Esophagus squamous epithelium (tissue), 5 donors: ENCODE results near the gene PGRMC2. TPM values are rescaled to one million over a fixed set of nuclear protein-coding genes. Genes with fewer than 3 reads are reported as not detected.

Experiments used
- DNase-seq: peaks from one replicate; lab custom pipeline; 2025; lab: John Stamatoyannopoulos, UW
- H3K27ac ChIP-seq, 4 donors: fragments of 200-600 bp; sonication (generic); one replicate each; pipeline ENCODE4 v1.5.1; 2016 to 2019; ENCODE audit warnings: mild to moderate bottlenecking in 1 of 4
- H3K27me3 ChIP-seq, 4 donors: fragments of 200-600 bp; sonication (generic); 1 replicate in 3 of 4; 2 replicates in 1 of 4; pipeline versions ENCODE4 v1.5.1 to v1.6.0; 2017 to 2021; ENCODE audit warnings: antibody characterized with exemption in 1 of 4
- H3K36me3 ChIP-seq, 3 donors: fragments of 200-600 bp; sonication (generic); one replicate each; pipeline ENCODE4 v1.5.1; 2016 to 2019
- H3K4me1 ChIP-seq, 3 donors: fragments of 200-600 bp; sonication (generic); one replicate each; pipeline ENCODE4 v1.5.1; 2017 to 2019
- H3K4me3 ChIP-seq, 4 donors: fragments of 200-600 bp; sonication (generic); 1 replicate in 3 of 4; 2 replicates in 1 of 4; pipeline ENCODE4 v1.5.1; 2016 to 2019; ENCODE audit warnings: mild to moderate bottlenecking in 2 of 4, moderate library complexity in 1 of 4
- H3K9me3 ChIP-seq, 3 donors: fragments of 200-600 bp; sonication (generic); one replicate each; pipeline ENCODE4 v1.5.1; 2016 to 2019
- CTCF ChIP-seq, 6 experiments: fragments of 450-650 bp in 4 of 6; fragments of 200-600 bp in 2 of 6; sonication (generic) in 2 of 6; IDR thresholded peaks; one replicate each; pipeline ENCODE4 v1.5.1; 2016 to 2019; ENCODE audit warnings: antibody characterized with exemption in 6 of 6, mild to moderate bottlenecking in 4 of 6, moderate library complexity in 4 of 6
- POLR2A ChIP-seq, 4 donors: fragments of 450-650 bp; IDR thresholded peaks; one replicate each; pipeline ENCODE4 v1.6.1; 2017; ENCODE audit warnings: antibody characterized with exemption in 4 of 4, mild to moderate bottlenecking in 4 of 4, moderate library complexity in 3 of 4
- WGBS, 2 donors: methylation state at CpG; one replicate each; pipeline ENCODE4 v1.1.5; 2018; 5-methylcytosine and 5-hydroxymethylcytosine counted together
- intact Hi-C: fragments of 100-400 bp; cut with DNase I; formaldehyde crosslinking; loops from one replicate; pipeline ENCODE4 v1.15.0; 2022
- total RNA-seq, 4 donors: library from RNA; depleted of rRNA; stranded (reverse); fragments of >200 nt; gene quantifications; one replicate each; pipeline ENCODE4 v1.1.0, GENCODE V29; 2016
- donor health status: DM: yes; HTN: yes; CAD: no.

Gene PGRMC2
- total RNA-seq, 4 donors from 2014 or later = 13.6 to 39.3 (median 23.0) TPM

GRCh38 chr4:128308986-128309385 is 21.4 kb upstream of the PGRMC2 start:
- no peaks in the 10 kb centered on the region for H3K27me3 ChIP-seq
- 34 to 61% methylated on average over 2 of the region's 2 CpGs for WGBS, 2 donors
- intact Hi-C loops = no loop called here
- TF ChIP-seq POLR2A (IDR thresholded peaks at IDR 0.05) = no peak
- TF ChIP-seq CTCF (IDR thresholded peaks at IDR 0.05) = no peak
- H3K4me1 ChIP-seq = peaks cover 0 to 31% (median 8%) of the 10 kb centered on the region in 3 donors
- DNase-seq = no peak
- peaks cover 0 to 5% (median 0%) of the 10 kb centered on the region in 3 donors for H3K36me3 ChIP-seq
- H3K9me3 ChIP-seq = no peaks in the 10 kb centered on the region
- H3K27ac ChIP-seq = peak overlapping the region in 1 of 4 donors; percentile 10
- H3K4me3 ChIP-seq = no peak overlapping the region

- DNase-seq = no peak
- WGBS, 2 donors = 20 to 47% methylated on average over 1 of the region's 1 CpG
- Histone ChIP-seq H3K27ac (no peak overlapping the region), H3K9me3 (no peaks in the 10 kb centered on the region), H3K27me3 (no peaks in the 10 kb centered on the region), H3K36me3 (peaks cover 0 to 5% (median 0%) of the 10 kb centered on the region in 3 donors), H3K4me1 (peaks cover 0 to 19% (median 0%) of the 10 kb centered on the region in 3 donors), H3K4me3 (no peak overlapping the region)
- TF ChIP-seq POLR2A (IDR thresholded peaks at IDR 0.05) = no peak
- no peak for TF ChIP-seq CTCF (IDR thresholded peaks at IDR 0.05)
- intact Hi-C loops = no loop called here
Observed at GRCh38 chr4:128307123-128307571, 19.5 kb upstream of the PGRMC2 start.

GRCh38 chr4:128305942-128306341 is 18.3 kb upstream of the PGRMC2 start:
- H3K4me1 ChIP-seq = peaks cover 0 to 7% (median 0%) of the 10 kb centered on the region in 3 donors
- WGBS, 2 donors = 89 to 93% methylated on average over 2 of the region's 2 CpGs
- no peak overlapping the region for H3K4me3 ChIP-seq
- H3K27ac ChIP-seq = no peak overlapping the region
- H3K36me3 ChIP-seq = peaks cover 0 to 5% (median 0%) of the 10 kb centered on the region in 3 donors
- intact Hi-C loops = no loop called here
- DNase-seq = no peak
- no peaks in the 10 kb centered on the region for H3K27me3 ChIP-seq
- no peaks in the 10 kb centered on the region for H3K9me3 ChIP-seq
- TF ChIP-seq CTCF (IDR thresholded peaks at IDR 0.05) (no peak), POLR2A (IDR thresholded peaks at IDR 0.05) (no peak)

GRCh38 chr4:128303986-128304385 is 16.4 kb upstream of the PGRMC2 start:
- TF ChIP-seq POLR2A (IDR thresholded peaks at IDR 0.05) = no peak
- no peak for TF ChIP-seq CTCF (IDR thresholded peaks at IDR 0.05)
- H3K4me3 ChIP-seq = no peak overlapping the region
- H3K36me3 ChIP-seq = peaks cover 0 to 5% (median 0%) of the 10 kb centered on the region in 3 donors
- no peak for DNase-seq
- H3K27ac ChIP-seq = no peak overlapping the region
- no peaks in the 10 kb centered on the region for H3K4me1 ChIP-seq
- 81 to 90% methylated on average over 4 of the region's 4 CpGs for whole genome bisulfite sequencing, 2 donors
- H3K27me3 ChIP-seq = no peaks in the 10 kb centered on the region
- H3K9me3 ChIP-seq = no peaks in the 10 kb centered on the region
- intact Hi-C loops = no loop called here

DNA sequence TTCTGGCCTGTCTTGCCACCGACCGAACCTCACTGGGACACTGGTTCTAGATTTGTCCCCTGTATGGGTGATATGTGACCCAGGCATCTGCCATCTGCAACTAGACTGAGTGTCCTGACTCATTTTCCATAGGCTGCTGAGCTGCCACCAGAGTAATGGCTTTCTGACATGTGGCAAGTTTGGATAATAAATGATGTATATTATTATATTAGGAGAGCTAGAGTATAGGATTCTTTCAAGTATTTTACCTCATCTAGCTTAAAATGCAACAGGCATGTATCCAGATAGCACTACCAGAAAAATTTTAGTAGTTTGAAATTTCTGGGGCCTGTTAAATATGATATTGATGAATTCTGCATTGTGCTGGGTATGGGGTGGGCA is 15.8 kb upstream of the PGRMC2 start:
- Histone ChIP-seq H3K36me3 (peaks cover 0 to 2% (median 0%) of the 10 kb centered on the region in 3 donors), H3K4me3 (no peak overlapping the region), H3K27ac (no peak overlapping the region), H3K9me3 (no peaks in the 10 kb centered on the region), H3K4me1 (no peaks in the 10 kb centered on the region), H3K27me3 (no peaks in the 10 kb centered on the region)
- intact Hi-C loops = no loop called here
- TF ChIP-seq CTCF (IDR thresholded peaks at IDR 0.05) = no peak
- TF ChIP-seq POLR2A (IDR thresholded peaks at IDR 0.05) = no peak
- 100% methylated on average over 2 of the region's 2 CpGs for WGBS, 2 donors
- no peak for DNase-seq
